Measurements from ENCODE around the gene GALNS.

- no peak for TF ChIP-seq POLR2AphosphoS5 (IDR thresholded peaks at IDR 0.05; ENCODE audit: insufficient read depth in 1 of 2, low read depth in 1 of 2)
- TF ChIP-seq, protein P1, sequence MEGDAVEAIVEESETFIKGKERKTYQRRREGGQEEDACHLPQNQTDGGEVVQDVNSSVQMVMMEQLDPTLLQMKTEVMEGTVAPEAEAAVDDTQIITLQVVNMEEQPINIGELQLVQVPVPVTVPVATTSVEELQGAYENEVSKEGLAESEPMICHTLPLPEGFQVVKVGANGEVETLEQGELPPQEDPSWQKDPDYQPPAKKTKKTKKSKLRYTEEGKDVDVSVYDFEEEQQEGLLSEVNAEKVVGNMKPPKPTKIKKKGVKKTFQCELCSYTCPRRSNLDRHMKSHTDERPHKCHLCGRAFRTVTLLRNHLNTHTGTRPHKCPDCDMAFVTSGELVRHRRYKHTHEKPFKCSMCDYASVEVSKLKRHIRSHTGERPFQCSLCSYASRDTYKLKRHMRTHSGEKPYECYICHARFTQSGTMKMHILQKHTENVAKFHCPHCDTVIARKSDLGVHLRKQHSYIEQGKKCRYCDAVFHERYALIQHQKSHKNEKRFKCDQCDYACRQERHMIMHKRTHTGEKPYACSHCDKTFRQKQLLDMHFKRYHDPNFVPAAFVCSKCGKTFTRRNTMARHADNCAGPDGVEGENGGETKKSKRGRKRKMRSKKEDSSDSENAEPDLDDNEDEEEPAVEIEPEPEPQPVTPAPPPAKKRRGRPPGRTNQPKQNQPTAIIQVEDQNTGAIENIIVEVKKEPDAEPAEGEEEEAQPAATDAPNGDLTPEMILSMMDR (IDR thresholded peaks at IDR 0.05) = no peak
- no peak for TF ChIP-seq POLR2A (IDR thresholded peaks at IDR 0.05)
Observed at GRCh38 chr16:88804552-88805339, 52.0 kb downstream of the GALNS start.

Data from vagina (tissue), 2 donors.